Smooth muscle cell (in vitro differentiated cells): ENCODE data around the gene ORC6. TPM values are rescaled to one million over a fixed set of nuclear protein-coding genes. Genes with fewer than 3 reads are reported as not detected.
A peak's percentile ranks its signal among the peaks of the same experiment; 100 is the strongest.

ENCODE experiments used
- DNase-seq: peaks from one replicate; lab custom pipeline; 2025; ENCODE audit not compliant: unreplicated experiment; lab: John Stamatoyannopoulos, UW
- H2AFZ ChIP-seq: fragments of 200-600 bp; sonication (generic); 2 replicates; pipeline ENCODE4 v1.6.0; 2016; ENCODE audit warnings: antibody characterized with exemption, low read depth, mild to moderate bottlenecking
- H3F3A ChIP-seq: fragments of 200-600 bp; sonication (generic); 2 replicates; pipeline ENCODE4 v1.6.0; 2017; ENCODE audit warnings: antibody characterized with exemption, low read depth
- H3K27ac ChIP-seq: fragments of 200-600 bp; sonication (generic); 2 replicates; pipeline ENCODE4 v1.5.1; 2016; ENCODE audit warnings: low read depth, mild to moderate bottlenecking
- H3K27me3 ChIP-seq: fragments of 200-600 bp; sonication (generic); 2 replicates; pipeline ENCODE4 v1.6.1; 2016; ENCODE audit warnings: low read depth, mild to moderate bottlenecking
- H3K36me3 ChIP-seq: fragments of 200-600 bp; sonication (generic); 2 replicates; pipeline ENCODE4 v1.5.1; 2016; ENCODE audit warnings: low read depth
- H3K4me1 ChIP-seq: fragments of 200-600 bp; sonication (generic); 2 replicates; pipeline ENCODE4 v1.5.1; 2016; ENCODE audit warnings: low read depth
- H3K4me2 ChIP-seq: fragments of 200-600 bp; sonication (generic); 2 replicates; pipeline ENCODE4 v1.6.0; 2016; ENCODE audit warnings: mild to moderate bottlenecking
- H3K4me3 ChIP-seq: fragments of 200-600 bp; sonication (generic); 2 replicates; pipeline ENCODE4 v1.5.1; 2016; ENCODE audit warnings: mild to moderate bottlenecking
- H3K79me2 ChIP-seq: fragments of 200-600 bp; sonication (generic); 2 replicates; pipeline ENCODE4 v1.6.0; 2016; ENCODE audit warnings: low read depth, mild to moderate bottlenecking
- H3K9ac ChIP-seq: fragments of 200-600 bp; sonication (generic); 2 replicates; pipeline ENCODE4 v1.6.0; 2016; ENCODE audit warnings: low read depth
- H3K9me3 ChIP-seq: fragments of 200-600 bp; sonication (generic); replicated peaks from 2 replicates; pipeline ENCODE4 v1.5.1; 2016; ENCODE audit warnings: low read depth
- H4K20me1 ChIP-seq: fragments of 200-600 bp; sonication (generic); 2 replicates; pipeline ENCODE4 v1.6.0; 2016; ENCODE audit warnings: low read depth
- WGBS: methylation state at CpG from one replicate; pipeline ENCODE4 v1.1.7; 2016; ENCODE audit warnings: low lambda C conversion rate; 5-methylcytosine and 5-hydroxymethylcytosine counted together
- polyA plus RNA-seq: library from polyadenylated mRNA; unstranded; fragments of >200 nt; fragmentation: Nextera tagmentation; extraction: Ambion mirVana; gene quantifications from 2 replicates; pipeline ENCODE4 v1.2.1, GENCODE V29; 2016
- total RNA-seq: library from RNA; depleted of rRNA; stranded (reverse); fragments of >200 nt; gene quantifications from 2 replicates; pipeline ENCODE4 v1.2.3, GENCODE V29; 2014
- TF ChIP-seq, protein P1 (sequence below): fragments of 200-600 bp; sonication (generic); IDR thresholded peaks from 2 replicates; pipeline ENCODE4 v1.5.1; 2017; ENCODE audit warnings: borderline replicate concordance, mild to moderate bottlenecking, antibody characterized with exemption; ENCODE audit not compliant: insufficient read depth, poor library complexity, severe bottlenecking

ORC6 gene, protein sequence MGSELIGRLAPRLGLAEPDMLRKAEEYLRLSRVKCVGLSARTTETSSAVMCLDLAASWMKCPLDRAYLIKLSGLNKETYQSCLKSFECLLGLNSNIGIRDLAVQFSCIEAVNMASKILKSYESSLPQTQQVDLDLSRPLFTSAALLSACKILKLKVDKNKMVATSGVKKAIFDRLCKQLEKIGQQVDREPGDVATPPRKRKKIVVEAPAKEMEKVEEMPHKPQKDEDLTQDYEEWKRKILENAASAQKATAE
- 10.9 and 29.4 TPM in 2 replicates for total RNA-seq
- polyA plus RNA-seq, result 15.6 and 22.4 TPM in 2 replicates

DNA sequence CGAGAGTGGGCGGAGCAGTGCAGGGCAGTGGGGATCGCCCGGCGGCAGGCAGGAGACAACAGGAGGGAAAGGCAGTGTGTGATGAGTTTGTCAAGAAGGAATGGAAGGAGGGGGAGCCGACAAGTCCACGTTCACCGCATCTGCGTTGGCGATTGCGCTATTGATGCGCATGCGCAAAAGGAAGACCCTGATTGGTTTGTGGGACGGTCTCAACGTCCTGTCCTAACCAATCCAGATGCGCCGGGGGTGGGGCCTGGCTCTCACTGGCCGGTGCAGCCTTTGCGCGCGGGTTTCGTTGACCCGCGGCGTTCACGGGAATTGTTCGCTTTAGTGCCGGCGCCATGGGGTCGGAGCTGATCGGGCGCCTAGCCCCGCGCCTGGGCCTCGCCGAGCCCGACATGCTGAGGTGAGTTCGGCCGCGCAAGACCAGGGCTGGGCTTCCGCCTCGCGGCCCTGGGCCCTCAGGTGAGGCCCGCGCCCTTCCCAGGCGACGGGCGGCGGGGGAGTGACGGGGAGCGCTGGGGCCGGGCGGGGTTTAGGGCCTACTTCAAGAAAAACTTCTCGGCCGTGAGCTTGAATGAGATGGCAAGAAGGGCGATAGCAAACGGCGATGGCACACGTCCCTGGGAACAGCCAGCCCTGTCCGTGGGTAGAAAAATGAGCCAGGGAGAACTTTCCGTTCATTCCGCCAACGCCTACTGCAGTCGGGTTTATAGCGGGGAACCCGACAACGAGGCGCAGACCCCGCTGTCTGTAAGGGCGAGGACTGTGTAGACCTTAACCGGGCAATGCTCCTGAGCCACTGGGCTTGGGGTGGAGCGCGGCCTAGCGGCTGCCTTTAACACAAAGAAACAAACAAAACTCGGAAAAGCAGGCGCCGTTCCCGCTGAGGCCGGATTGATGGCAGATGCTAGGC, at the start of gene ORC6:
Gene ORC6 (plus strand): TSS at position 295 of the 916 bp plus-strand sequence. CDS start 47 bp downstream, at position 342.
- peaks cover 63% of the 10 kb centered on the region for H3K79me2 ChIP-seq
- peak within 1 kb of the TSS; percentile 89 for H3K27ac ChIP-seq
- H3K4me2 ChIP-seq, result peak within 1 kb of the TSS; percentile 92
- peak within 1 kb of the TSS; percentile 88 for H3K9ac ChIP-seq
- peaks cover 42% of the 10 kb centered on the region for H4K20me1 ChIP-seq
- H3K27me3 ChIP-seq, result no peaks in the 10 kb centered on the region
- H3K36me3 ChIP-seq, result no peaks in the 10 kb centered on the region
- H2AFZ ChIP-seq, result peak within 1 kb of the TSS; percentile 84
- DNase-seq, result peak; percentile 99
- H3F3A ChIP-seq, result peaks cover 15% of the 10 kb centered on the region
- H3K9me3 ChIP-seq, result no peaks in the 10 kb centered on the region
- peaks cover 27% of the 10 kb centered on the region for H3K4me1 ChIP-seq
- TF ChIP-seq, protein P1, sequence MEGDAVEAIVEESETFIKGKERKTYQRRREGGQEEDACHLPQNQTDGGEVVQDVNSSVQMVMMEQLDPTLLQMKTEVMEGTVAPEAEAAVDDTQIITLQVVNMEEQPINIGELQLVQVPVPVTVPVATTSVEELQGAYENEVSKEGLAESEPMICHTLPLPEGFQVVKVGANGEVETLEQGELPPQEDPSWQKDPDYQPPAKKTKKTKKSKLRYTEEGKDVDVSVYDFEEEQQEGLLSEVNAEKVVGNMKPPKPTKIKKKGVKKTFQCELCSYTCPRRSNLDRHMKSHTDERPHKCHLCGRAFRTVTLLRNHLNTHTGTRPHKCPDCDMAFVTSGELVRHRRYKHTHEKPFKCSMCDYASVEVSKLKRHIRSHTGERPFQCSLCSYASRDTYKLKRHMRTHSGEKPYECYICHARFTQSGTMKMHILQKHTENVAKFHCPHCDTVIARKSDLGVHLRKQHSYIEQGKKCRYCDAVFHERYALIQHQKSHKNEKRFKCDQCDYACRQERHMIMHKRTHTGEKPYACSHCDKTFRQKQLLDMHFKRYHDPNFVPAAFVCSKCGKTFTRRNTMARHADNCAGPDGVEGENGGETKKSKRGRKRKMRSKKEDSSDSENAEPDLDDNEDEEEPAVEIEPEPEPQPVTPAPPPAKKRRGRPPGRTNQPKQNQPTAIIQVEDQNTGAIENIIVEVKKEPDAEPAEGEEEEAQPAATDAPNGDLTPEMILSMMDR, result peak; percentile 34
- H3K4me3 ChIP-seq, result peak within 1 kb of the TSS; percentile 90
- WGBS, result under 1% methylated on average over 68 of the region's 79 CpGs

DNA sequence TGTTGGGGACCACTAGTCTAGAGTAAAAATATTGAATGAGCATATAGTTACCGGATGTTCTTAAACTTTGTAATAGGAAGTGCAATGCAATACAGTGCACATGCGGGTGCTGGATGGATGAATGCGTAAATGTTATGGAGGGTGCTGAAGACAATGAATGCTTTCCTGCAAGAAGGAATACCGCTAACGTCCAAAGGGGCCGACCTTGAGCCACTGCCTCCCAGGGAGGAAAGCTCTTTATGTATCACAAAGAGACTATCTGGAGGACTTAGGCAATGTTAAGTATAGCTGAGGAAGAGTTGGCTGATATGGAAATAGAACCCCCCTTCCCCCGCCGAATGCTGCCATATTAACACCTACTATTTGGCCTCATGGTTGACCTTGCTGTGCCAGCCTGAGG, 40.8 kb upstream of the ORC6 start:
- Histone ChIP-seq H4K20me1 (no peaks in the 10 kb centered on the region), H3K9me3 (no peaks in the 10 kb centered on the region), H3F3A (no peaks in the 10 kb centered on the region), H3K27me3 (no peaks in the 10 kb centered on the region), H3K9ac (no peak overlapping the region), H2AFZ (no peak overlapping the region), H3K4me1 (no peaks in the 10 kb centered on the region), H3K27ac (no peak overlapping the region), H3K4me3 (no peak overlapping the region), H3K36me3 (no peaks in the 10 kb centered on the region), H3K79me2 (no peaks in the 10 kb centered on the region), H3K4me2 (no peak overlapping the region)
- DNase-seq, result no peak
- TF ChIP-seq, protein P1, result no peak
- 82% methylated on average over 8 of the region's 8 CpGs for WGBS

DNA sequence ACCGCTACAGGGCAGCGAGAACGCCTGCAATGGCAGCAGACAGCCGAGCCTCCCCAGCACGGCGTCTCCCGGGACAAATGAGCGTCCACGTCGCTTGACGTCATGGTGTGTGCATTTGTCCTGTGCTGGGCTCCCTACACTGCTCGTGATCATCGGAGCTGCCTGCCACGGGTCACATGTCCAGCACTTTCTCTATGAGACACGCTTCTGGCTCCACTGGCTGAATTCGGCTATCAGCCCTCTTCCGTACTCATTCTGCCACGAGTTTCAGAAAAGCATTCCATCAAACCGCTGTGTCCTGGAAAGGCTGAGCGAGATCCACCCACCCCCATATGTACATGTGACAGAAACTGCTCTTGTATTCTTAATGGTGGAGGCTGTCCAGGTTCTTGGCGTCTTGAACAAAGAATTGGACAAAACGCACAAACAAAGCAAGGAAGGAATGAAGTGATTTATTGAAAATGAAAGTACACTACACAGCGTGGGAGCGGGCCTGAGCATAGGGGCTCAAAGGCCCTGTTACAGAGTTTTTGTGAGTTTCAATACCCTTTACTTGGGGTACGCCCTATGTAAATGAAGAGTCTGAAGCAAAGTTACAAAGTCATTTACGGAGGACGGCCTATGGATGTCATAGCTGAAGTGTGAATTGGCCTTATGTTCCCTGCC, 39.7 kb upstream of the ORC6 start:
- H3K4me3 ChIP-seq, result no peak overlapping the region

More for the DNA sequence above, 39.7 kb upstream of the ORC6 start:
- Histone ChIP-seq H2AFZ (no peak overlapping the region), H3K4me2 (no peak overlapping the region), H3F3A (no peaks in the 10 kb centered on the region), H3K9me3 (no peaks in the 10 kb centered on the region), H4K20me1 (no peaks in the 10 kb centered on the region), H3K9ac (no peak overlapping the region), H3K27ac (no peak overlapping the region), H3K27me3 (no peaks in the 10 kb centered on the region), H3K4me1 (no peaks in the 10 kb centered on the region), H3K36me3 (no peaks in the 10 kb centered on the region), H3K79me2 (no peaks in the 10 kb centered on the region)
- TF ChIP-seq, protein P1, result no peak
- DNase-seq, result no peak
- 91% methylated on average over 27 of the region's 27 CpGs for WGBS
